Bronchial epithelial cell (primary cell): ENCODE results near the gene BANP. TPM values are rescaled to one million over a fixed set of nuclear protein-coding genes. Genes with fewer than 3 reads are reported as not detected.

ENCODE experiments used
- DNase-seq: peaks from one replicate; pipeline ENCODE4 v3.0.0-alpha.2; 2010; ENCODE audit warnings: low read depth
- FAIRE-seq: peaks from 2 replicates; lab custom pipeline; 2011; peaks lifted over from hg19 to GRCh38; lab: Jason Lieb, UNC
- H3K27me3 ChIP-seq: 2 replicates; pipeline ENCODE4 v1.5.1; 2011; ENCODE audit warnings: low read length; ENCODE audit not compliant: control insufficient read depth, insufficient read depth
- H3K36me3 ChIP-seq: 2 replicates; pipeline ENCODE4 v1.5.1; 2011; ENCODE audit warnings: low read length; ENCODE audit not compliant: control insufficient read depth, insufficient read depth
- H3K4me3 ChIP-seq: 2 replicates; pipeline ENCODE4 v1.5.1; 2011; ENCODE audit warnings: mild to moderate bottlenecking, low read depth, low read length, control low read depth
- total RNA-seq: library from RNA; depleted of rRNA; stranded (reverse); fragments of >200 nt; gene quantifications from 2 replicates; pipeline ENCODE4 v1.2.1, GENCODE V29; 2014
- TF ChIP-seq, protein P1 (sequence below): IDR thresholded peaks from 2 replicates; pipeline ENCODE4 v1.5.1; 2011; ENCODE audit warnings: mild to moderate bottlenecking, moderate library complexity, low read length, control low read depth, inconsistent platforms; ENCODE audit not compliant: insufficient read depth, severe bottlenecking

BANP gene
- total RNA-seq, 1 donor from 2014 or later = 22.1 TPM

DNA sequence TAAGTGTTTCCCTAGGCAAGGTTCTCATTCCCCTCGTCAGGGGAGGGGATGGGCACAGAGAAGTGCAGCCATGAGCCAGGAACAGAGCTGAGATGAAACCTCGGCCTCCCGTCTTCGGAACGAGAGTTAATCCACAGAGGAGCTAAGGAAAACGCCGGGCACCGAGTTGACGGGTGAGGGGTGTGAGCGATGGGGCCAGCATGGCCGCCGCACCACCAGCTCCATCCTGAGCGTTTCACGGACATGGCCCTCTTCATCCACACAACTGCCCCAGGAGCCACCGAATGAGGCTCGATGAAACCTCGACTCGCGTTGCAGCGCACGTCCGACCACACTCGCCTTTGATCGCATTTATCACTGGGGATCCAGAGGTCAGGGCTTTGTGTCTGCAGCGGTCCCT lies 36.4 kb upstream of the BANP start:
- H3K4me3 ChIP-seq = no peak overlapping the region
- H3K36me3 ChIP-seq = no peaks in the 10 kb centered on the region
- TF ChIP-seq, protein P1, sequence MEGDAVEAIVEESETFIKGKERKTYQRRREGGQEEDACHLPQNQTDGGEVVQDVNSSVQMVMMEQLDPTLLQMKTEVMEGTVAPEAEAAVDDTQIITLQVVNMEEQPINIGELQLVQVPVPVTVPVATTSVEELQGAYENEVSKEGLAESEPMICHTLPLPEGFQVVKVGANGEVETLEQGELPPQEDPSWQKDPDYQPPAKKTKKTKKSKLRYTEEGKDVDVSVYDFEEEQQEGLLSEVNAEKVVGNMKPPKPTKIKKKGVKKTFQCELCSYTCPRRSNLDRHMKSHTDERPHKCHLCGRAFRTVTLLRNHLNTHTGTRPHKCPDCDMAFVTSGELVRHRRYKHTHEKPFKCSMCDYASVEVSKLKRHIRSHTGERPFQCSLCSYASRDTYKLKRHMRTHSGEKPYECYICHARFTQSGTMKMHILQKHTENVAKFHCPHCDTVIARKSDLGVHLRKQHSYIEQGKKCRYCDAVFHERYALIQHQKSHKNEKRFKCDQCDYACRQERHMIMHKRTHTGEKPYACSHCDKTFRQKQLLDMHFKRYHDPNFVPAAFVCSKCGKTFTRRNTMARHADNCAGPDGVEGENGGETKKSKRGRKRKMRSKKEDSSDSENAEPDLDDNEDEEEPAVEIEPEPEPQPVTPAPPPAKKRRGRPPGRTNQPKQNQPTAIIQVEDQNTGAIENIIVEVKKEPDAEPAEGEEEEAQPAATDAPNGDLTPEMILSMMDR = no peak
- DNase-seq (no peak), FAIRE-seq (no peak)
- H3K27me3 ChIP-seq = no peaks in the 10 kb centered on the region

GRCh38 chr16:87917503-87917902 lies 33.7 kb upstream of the BANP start:
- Histone ChIP-seq H3K4me3 (no peak overlapping the region), H3K36me3 (no peaks in the 10 kb centered on the region), H3K27me3 (peaks cover 2% of the 10 kb centered on the region)
- TF ChIP-seq, protein P1 = no peak
- DNase-seq (no peak), FAIRE-seq (peak; percentile 89)

DNA sequence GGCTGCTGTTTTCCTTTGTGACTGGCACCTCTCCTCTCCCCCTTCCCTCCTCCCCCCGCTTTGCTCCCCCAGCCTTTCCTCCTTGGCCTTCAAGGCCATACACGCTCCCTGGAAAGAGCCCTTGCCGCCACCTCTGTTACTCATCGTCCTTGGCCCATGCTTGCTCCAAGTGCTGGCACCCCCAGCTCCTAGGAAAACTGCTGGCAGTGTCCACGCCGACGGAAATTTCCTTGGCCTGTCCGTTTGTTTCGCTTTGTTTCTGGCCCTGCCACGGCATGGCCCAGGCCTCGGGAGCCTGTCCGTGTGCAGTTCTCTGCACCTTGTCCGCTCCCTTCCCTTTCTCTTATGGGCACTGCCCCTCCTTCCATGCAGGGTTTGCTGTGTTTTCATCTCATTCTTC lies 32.9 kb upstream of the BANP start:
- FAIRE-seq (no peak), DNase-seq (no peak)
- H3K36me3 ChIP-seq = no peaks in the 10 kb centered on the region
- H3K4me3 ChIP-seq = no peak overlapping the region
- TF ChIP-seq, protein P1 = no peak
- peaks cover 5% of the 10 kb centered on the region for H3K27me3 ChIP-seq

DNA sequence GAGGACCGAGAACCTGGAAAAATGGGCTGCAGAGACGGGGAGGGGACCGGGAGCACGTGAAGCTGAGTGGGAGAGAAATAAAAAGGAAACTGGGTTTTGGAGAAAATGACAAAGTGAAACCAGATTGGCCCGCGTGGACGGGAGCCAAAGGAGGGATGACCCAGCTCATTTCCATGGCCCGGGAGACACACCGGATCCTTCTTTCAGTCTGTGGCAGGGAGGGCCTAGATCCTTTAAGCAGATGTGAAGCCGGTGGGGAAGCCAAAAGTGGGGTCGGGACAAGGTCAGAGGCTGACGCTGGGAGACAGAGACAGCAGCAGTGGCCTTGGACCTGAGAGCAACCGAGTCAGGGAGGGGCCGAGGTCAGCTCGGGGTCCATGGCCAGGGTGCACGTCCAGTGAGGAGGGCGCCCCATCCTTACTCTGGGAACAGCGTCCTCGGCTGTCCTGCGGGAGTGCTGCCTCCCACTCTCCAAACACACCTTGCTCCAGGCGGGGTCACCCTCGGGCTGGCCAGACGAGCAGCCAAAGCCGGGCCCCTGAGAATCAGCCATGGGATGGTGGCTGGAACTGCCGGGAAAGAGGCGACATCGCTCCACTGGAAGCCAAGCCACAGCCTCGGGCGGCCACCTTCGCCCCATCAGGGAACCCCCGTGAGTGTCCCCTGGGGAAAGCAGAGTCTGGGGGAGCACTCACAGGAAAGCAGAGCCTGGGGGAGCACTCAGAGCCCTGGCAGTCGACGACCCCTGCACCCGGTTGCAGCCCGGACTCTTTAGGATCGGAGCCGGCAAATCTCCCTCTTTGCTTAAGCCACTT lies 32.2 kb upstream of the BANP start:
- TF ChIP-seq, protein P1 = no peak
- Histone ChIP-seq H3K36me3 (no peaks in the 10 kb centered on the region), H3K4me3 (no peak overlapping the region), H3K27me3 (peaks cover 5% of the 10 kb centered on the region)
- FAIRE-seq = peak; percentile 28
- no peak for DNase-seq

DNA sequence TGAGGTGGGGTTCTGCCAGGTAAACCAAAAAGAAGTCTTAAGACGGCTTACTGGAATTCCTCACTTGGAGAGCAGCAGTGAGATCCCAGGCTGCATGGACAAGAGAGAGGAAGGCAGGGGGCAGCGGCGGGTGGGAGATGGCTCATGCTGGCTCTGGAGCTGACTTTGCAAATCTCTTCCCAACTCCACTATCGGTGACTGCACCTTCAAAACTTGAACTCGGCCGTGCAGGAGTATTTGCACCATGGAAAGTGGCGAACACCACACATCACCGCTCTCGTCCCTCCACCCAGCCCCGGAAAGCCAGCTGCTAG lies 31.6 kb upstream of the BANP start:
- TF ChIP-seq, protein P1 = no peak
- Histone ChIP-seq H3K4me3 (no peak overlapping the region), H3K27me3 (peaks cover 5% of the 10 kb centered on the region), H3K36me3 (no peaks in the 10 kb centered on the region)
- FAIRE-seq (no peak), DNase-seq (no peak)
